Kidney (tissue), 14 donors: ENCODE data around the gene BLOC1S3. TPM values are rescaled to one million over a fixed set of nuclear protein-coding genes. Genes with fewer than 3 reads are reported as not detected.

Experiments
- DNase-seq, 5 donors: peaks; one replicate each; pipeline ENCODE4 v3.0.0-alpha.2; 2013 to 2020
- FAIRE-seq: peaks from 2 replicates; lab custom pipeline; 2012; peaks lifted over from hg19 to GRCh38; lab: Jason Lieb, UNC
- H3K27ac ChIP-seq, 2 donors: one replicate each; pipeline ENCODE4 v1.7.0; 2013; ENCODE audit warnings: low read depth in 2 of 2, low read length in 2 of 2, inconsistent platforms in 1 of 2
- H3K27me3 ChIP-seq: one replicate; pipeline ENCODE4 v1.7.1; 2013; ENCODE audit warnings: low read length, inconsistent platforms; ENCODE audit not compliant: control insufficient read depth, insufficient read depth
- H3K36me3 ChIP-seq, 3 donors: one replicate each; pipeline versions ENCODE4 v1.7.0 to v1.7.1; 2013; ENCODE audit warnings: low read length in 3 of 3, control low read depth in 1 of 3, inconsistent platforms in 1 of 3; ENCODE audit not compliant: insufficient read depth in 3 of 3, control insufficient read depth in 2 of 3
- H3K4me1 ChIP-seq, 3 donors: one replicate each; pipeline versions ENCODE4 v1.7.0 to v1.7.1; 2013; ENCODE audit warnings: low read length in 3 of 3, inconsistent platforms in 1 of 3, low read depth in 1 of 3; ENCODE audit not compliant: control insufficient read depth in 2 of 3, insufficient read depth in 2 of 3
- H3K4me3 ChIP-seq, 3 donors: one replicate each; pipeline versions ENCODE4 v1.7.0 to v1.8.1; 2013; ENCODE audit warnings: low read length in 3 of 3, control low read depth in 1 of 3, inconsistent platforms in 1 of 3
- H3K9ac ChIP-seq, 3 donors: one replicate each; pipeline versions ENCODE4 v1.7.0 to v1.7.1; 2013; ENCODE audit warnings: low read length in 3 of 3, control low read depth in 1 of 3, inconsistent platforms in 1 of 3
- H3K9me3 ChIP-seq, 3 donors: one replicate each; pipeline versions ENCODE4 v1.7.0 to v1.7.1; 2013; ENCODE audit warnings: low read length in 3 of 3, control low read depth in 1 of 3, inconsistent platforms in 1 of 3; ENCODE audit not compliant: control insufficient read depth in 2 of 3, insufficient read depth in 1 of 3
- intact Hi-C: fragments of 100-400 bp; cut with DNase I; formaldehyde crosslinking; loops from one replicate; pipeline ENCODE4 v1.11.1; 2022
- polyA plus RNA-seq: library from polyadenylated mRNA; stranded (reverse); fragments of 350-450 nt; fragmentation: Illumina TruSeq; extraction: RNeasy Lipid Tissue Mini Kit (QIAGEN cat#74804); gene quantifications from one replicate; pipeline ENCODE4 v1.2.3, GENCODE V29; 2014; ENCODE audit warnings: low read depth, low replicate concordance; ENCODE audit not compliant: insufficient read depth
- total RNA-seq: library from RNA; stranded (reverse); fragmentation: NEBNext Ultra II Directional; extraction: Animal tissue kit (Norgen Biotek cat#: 25700); gene quantifications from one replicate; pipeline ENCODE4 v1.2.1, GENCODE V29; 2021
- TF ChIP-seq, protein P1 (sequence below): IDR thresholded peaks from 3 replicates; pipeline ENCODE4 v1.5.1; 2012; ENCODE audit warnings: mild to moderate bottlenecking, moderate library complexity, borderline replicate concordance; ENCODE audit not compliant: insufficient read depth; ENCODE audit errors: extremely low read depth
- donor health status: control.
- donor health status: control.
- donor health status: control.
- donor health status: control.
- donor health status: control.
- donor health status: DM: yes; HTN: yes; CAD: no.
- donor health status: Normal renal cell carcinoma (clear cell type).

Gene BLOC1S3
- total and polyA plus RNA-seq, 2 donors from 2014 or later: 5.2 to 13.2 TPM

DNA sequence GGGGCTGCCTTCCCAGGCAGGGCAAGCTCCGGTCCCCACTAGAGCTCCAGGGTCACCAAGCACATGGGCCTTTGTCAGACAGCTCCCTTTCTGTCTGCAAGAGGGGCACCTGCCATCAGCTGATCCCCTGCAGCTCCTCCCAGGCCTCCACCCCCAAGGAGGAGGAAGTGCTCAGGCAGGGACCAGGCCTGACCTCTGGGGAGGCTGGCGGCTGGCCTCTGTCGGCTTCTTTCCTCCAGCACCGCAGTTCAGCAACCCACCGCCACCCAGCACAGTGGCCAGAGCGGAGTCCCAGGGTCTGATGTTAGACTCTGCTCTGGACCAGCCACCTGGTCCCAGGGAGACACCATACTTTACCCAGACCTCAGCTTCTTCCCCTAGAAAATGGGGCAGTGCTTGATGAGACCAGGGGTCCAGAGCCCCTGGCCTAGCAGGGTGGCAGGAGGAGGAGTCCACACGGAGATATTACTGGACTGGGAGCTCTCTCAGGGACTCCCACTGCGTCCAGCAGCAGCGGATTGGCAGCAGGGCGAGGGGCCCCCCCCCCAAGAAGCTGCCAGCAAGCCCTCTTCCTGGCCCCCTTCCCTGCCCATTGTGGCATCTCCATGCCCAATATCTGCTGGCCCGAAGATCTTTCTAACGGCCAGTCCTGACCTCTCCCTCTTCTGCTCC lies 41.9 kb upstream of the BLOC1S3 start:
- Histone ChIP-seq H3K27ac (no peak overlapping the region), H3K36me3 (peaks cover 0 to 2% (median 0%) of the 10 kb centered on the region in 3 donors), H3K27me3 (no peaks in the 10 kb centered on the region), H3K9me3 (no peaks in the 10 kb centered on the region), H3K4me3 (no peak overlapping the region), H3K4me1 (no peaks in the 10 kb centered on the region), H3K9ac (no peak overlapping the region)
- DNase-seq: no peak
- FAIRE-seq: no peak
- intact Hi-C loops: no loop called here
- TF ChIP-seq, protein P1, sequence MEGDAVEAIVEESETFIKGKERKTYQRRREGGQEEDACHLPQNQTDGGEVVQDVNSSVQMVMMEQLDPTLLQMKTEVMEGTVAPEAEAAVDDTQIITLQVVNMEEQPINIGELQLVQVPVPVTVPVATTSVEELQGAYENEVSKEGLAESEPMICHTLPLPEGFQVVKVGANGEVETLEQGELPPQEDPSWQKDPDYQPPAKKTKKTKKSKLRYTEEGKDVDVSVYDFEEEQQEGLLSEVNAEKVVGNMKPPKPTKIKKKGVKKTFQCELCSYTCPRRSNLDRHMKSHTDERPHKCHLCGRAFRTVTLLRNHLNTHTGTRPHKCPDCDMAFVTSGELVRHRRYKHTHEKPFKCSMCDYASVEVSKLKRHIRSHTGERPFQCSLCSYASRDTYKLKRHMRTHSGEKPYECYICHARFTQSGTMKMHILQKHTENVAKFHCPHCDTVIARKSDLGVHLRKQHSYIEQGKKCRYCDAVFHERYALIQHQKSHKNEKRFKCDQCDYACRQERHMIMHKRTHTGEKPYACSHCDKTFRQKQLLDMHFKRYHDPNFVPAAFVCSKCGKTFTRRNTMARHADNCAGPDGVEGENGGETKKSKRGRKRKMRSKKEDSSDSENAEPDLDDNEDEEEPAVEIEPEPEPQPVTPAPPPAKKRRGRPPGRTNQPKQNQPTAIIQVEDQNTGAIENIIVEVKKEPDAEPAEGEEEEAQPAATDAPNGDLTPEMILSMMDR: no peak

DNA sequence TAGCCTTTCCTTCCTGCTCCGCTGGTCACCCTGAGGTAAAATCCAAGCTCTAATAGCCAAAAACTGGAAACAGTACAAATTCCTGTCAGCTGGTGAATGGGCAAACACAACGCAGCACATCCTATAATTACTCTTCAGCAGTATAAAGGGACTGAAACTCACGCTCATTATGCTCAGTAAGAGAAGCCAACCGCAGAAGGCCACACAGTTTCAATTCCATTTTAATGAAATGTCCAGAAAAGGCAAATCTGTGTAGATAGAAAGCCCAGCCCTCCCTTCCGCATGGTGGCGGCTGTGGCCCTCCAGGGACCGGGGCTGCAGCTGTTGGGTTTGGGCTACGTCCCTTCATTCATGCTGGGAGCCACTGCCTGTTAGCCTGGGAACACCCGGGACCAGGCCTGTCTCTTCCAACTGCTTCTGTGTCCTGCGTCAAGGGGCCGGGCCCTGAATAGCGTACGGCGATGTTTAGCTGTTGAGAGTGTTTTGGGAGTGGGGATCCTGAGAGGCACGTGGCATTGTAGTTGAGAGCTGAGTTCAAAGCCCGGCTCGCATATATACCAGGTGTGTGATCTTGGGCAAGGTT lies 41.3 kb upstream of the BLOC1S3 start:
- Histone ChIP-seq H3K9ac (no peak overlapping the region), H3K9me3 (no peaks in the 10 kb centered on the region), H3K4me1 (no peaks in the 10 kb centered on the region), H3K27me3 (no peaks in the 10 kb centered on the region), H3K36me3 (peaks cover 0 to 2% (median 0%) of the 10 kb centered on the region in 3 donors), H3K27ac (no peak overlapping the region), H3K4me3 (no peak overlapping the region)
- DNase-seq (no peak), FAIRE-seq (no peak)
- intact Hi-C loops: no loop called here
- TF ChIP-seq, protein P1: no peak

DNA sequence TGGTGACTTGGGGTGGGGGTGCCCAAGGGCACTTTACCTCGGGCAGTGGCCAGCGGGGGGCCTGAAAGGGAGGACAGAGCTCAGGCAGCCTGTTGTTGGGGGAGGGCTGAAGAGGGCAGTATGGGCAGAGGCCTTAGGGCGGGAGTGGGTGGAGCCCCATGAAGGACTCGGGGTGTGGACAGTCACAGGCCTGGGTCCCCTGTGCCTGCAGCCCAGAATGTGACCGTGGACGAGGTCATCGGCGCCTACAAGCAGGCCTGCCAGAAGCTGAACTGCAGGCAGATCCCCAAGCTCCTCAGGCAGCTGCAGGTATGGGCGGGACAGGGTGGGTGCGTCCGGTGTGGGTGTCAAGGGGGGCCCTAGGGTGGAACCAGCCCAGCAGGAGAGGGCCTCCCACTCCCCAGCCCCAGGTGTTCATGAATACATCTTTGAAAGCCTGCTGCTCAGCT lies 40.3 kb upstream of the BLOC1S3 start:
- Histone ChIP-seq H3K27me3 (no peaks in the 10 kb centered on the region), H3K9ac (no peak overlapping the region), H3K4me3 (no peak overlapping the region), H3K36me3 (peaks cover 0 to 2% (median 0%) of the 10 kb centered on the region in 3 donors), H3K9me3 (no peaks in the 10 kb centered on the region), H3K4me1 (no peaks in the 10 kb centered on the region), H3K27ac (no peak overlapping the region)
- intact Hi-C loops: no loop called here
- no peak for FAIRE-seq
- no peak for DNase-seq
- TF ChIP-seq, protein P1: no peak
